GM21423 (cell line): ENCODE data around the gene MRPL51.
A peak's percentile ranks its signal among the peaks of the same experiment; 100 is the strongest.

Source experiments
- ATAC-seq: cut with Tn5 transposase; IDR thresholded peaks from one replicate; pipeline ENCODE4 v1.9.1; 2021; ENCODE audit warnings: mild to moderate bottlenecking, moderate library complexity; ENCODE audit not compliant: unreplicated experiment

Gene MRPL51

DNA sequence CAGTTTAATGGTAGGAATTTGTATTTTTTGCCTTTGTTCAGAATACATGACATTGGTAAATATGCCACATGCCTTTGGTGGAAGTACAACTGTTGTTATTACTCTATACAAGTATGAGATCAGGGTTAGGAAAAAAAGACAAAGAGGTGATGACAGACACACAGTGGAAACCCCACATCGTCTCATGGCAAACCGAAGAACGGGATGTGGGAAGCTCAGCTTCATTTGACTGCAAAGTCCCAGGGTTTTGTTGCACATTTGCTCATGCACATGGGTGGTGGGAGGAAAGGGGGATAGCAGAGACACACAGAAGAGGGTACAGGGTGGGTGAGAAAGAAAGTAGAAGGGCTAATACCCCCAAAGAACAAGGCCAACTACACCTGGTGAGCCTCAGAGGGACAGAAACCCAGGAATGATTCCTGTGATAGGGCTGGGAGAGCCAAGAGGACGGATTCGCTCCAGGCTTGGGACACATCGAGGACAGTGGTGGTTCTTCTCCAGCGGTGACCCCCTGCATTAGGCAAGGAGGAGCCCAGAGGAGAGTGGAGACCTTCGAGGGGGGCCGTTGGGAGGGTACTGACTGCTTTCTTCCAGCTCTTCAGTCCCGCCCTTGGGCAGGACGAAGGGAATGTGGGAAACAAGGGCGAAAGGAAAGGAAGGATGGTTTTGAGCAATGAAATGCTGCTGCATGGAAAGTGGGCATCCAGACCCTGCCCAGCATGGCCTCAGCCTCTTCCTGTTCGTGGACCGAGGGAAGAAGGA is 30.6 kb downstream of the MRPL51 start:
- ATAC-seq, result no peak

DNA sequence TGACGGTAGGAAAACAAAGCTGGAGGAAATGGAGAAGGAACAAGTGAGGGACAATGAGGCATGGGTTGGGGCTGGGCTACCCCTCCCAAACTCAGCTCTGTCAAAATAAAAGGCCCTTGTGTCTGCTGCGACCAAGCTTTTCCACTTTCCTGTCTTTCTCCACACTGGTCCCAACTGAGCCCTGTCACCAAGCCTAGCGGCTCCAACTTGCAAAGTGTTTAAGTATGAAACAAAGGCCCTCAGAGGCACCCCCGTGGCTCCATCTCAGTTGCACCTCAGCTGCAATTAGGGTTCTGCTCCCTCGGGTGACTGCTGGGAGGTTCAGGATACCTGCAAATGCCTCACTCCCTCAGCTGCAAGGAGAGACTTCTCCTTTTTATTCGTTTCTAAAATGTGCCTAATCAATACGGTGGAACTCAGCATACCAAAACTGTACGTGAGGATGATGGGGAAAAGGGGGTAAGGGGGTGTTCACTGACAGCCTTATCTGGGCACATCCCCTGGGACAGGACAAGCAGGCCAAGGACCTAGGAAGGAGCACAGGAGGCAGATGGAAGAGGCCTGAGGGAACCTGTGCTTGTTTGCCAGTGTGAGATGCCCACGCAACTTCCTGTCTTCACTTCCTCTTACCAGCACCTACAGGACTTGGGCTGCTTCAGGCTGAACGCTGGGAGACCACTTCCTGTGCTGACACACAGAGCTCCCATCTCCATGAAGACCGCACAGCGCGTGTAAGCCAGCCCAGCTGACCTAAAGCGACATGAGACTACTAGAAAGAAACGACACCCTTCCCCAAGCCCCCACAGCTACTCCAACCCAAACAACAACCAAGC is 31.4 kb downstream of the MRPL51 start:
- peak; percentile 83 for ATAC-seq

- ATAC-seq, result no peak
These were observed 32.2 kb downstream of the MRPL51 start for GRCh38 chr12:6460751-6461371.

- no peak for ATAC-seq
These were observed 34.1 kb downstream of the MRPL51 start for GRCh38 chr12:6459004-6459337.

- ATAC-seq, result no peak
These were observed 34.6 kb downstream of the MRPL51 start for GRCh38 chr12:6458281-6459003.

DNA sequence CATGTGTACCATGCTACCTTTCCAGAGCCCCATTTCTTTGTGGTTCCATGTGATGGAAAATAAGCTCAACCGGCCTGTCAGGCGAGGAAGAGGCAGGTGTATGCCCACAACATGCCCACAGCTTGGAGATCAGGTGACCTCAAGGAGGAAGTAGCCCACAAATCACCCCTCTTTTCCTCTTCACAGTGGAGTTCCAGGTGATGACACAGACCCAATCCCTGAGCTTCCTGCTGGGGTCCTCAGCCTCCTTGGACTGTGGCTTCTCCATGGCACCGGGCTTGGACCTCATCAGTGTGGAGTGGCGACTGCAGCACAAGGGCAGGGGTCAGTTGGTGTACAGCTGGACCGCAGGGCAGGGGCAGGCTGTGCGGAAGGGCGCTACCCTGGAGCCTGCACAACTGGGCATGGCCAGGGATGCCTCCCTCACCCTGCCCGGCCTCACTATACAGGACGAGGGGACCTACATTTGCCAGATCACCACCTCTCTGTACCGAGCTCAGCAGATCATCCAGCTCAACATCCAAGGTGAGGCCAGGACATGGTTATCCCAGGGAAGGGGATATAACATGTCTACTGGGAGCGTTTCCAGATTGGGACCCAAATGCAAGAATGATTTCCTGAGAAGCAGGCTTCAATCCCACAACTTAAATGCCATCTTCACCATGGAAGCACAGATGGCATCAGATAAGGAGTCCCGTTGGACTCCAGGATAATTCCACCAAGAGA is 35.7 kb downstream of the MRPL51 start:
- ATAC-seq, result no peak

DNA sequence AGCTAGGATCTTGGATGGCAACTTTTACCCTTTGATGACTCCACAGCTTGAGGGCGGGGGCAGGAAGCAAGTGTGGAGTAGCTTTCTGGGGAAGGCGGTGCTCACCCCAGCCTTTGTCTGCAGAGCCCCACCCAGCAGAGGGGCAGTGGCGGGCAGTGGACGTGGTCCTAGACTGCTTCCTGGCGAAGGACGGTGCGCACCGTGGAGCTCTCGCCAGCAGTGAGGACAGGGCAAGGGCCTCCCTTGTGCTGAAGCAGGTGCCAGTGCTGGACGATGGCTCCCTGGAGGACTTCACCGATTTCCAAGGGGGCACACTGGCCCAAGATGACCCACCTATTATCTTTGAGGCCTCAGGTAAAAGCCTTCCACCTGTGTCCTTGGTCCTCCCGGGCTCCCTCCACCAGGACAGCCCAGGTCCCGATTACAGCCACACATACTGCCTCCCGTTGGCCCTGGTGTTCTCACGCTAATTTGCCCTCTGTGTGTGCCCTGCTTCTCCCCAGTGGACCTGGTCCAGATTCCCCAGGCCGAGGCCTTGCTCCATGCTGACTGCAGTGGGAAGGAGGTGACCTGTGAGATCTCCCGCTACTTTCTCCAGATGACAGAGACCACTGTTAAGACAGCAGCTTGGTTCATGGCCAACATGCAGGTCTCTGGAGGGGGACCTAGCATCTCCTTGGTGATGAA is 40.0 kb downstream of the MRPL51 start:
- no peak for ATAC-seq

GRCh38 chr12:6452245-6452943 is 40.7 kb downstream of the MRPL51 start:
- no peak for ATAC-seq

GRCh38 chr12:6451348-6452244 is 41.5 kb downstream of the MRPL51 start, which contains the start of gene TAPBPL:
Gene TAPBPL (plus strand): TSS chr12:6452042. CDS start chr12:6452249, 207 bp downstream.
- peak; percentile 63 for ATAC-seq

- ATAC-seq, result no peak
These were observed 42.2 kb downstream of the MRPL51 start for GRCh38 chr12:6450869-6451347.

- no peak for ATAC-seq
These were observed 42.8 kb downstream of the MRPL51 start for GRCh38 chr12:6450091-6450868.

- ATAC-seq, result no peak
These were observed 48.1 kb downstream of the MRPL51 start, which contains the start of gene CD27 for GRCh38 chr12:6444704-6445688. Gene CD27 (plus strand): TSS chr12:6444955. CDS start chr12:6445096, 141 bp downstream.

GRCh38 chr12:6444031-6444430 is 49.0 kb downstream of the MRPL51 start:
- no peak for ATAC-seq

GRCh38 chr12:6443361-6443983 is 49.6 kb downstream of the MRPL51 start:
- no peak for ATAC-seq

DNA sequence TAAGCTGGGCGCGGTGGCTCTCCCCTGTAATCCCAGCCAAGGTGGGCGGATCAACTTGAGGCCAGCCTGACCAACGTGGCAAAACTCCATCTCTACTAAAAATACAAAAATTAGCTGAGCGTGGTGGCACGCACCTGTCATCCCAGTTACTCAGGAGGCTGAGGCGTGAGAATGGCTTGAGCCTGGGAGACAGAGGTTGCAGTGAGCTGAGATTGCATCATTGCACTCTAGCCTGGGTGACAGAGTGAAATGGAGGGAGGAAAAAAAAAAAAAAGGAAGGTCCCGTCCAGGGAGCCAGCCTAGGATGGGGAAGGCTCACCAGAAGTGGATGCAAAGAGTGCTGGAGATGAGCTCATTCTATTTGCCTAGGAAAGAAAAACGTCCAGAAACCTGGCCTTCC is 50.2 kb downstream of the MRPL51 start:
- ATAC-seq, result no peak
